C4-2B (cell line): ENCODE data around the gene XPR1.

ENCODE experiments used
- H3K27ac ChIP-seq: fragments of 450-650 bp; 2 replicates; pipeline ENCODE4 v1.5.1; 2017
- CTCF ChIP-seq: fragments of 450-650 bp; conservative IDR thresholded peaks from 2 replicates; pipeline ENCODE4 v1.5.1; 2017; ENCODE audit warnings: mild to moderate bottlenecking
- ZFX ChIP-seq: fragments of 450-650 bp; IDR thresholded peaks from 2 replicates; pipeline ENCODE4 v1.6.1; 2017

The XPR1 gene

DNA sequence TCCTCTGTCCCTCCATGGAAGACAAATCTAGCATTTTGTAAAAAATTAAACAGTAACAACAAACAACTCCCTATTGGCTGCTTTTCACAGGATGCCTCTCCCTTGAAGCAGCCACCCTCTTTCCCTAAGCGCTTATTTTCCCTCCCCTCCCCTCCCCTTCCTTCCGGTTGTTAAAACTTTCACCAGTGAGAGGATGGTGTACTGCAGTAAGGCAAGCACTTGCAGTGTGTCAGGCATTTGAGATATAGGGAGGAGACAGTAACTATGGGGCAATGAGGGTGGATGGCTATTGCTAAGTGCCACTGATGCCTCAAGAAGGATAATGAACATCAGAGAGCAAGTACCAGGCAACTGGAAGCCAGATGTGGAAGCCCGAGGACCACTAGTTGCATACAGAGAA is 261.8 kb downstream of the XPR1 start:
- H3K27ac ChIP-seq, result no peak overlapping the region

GRCh38 chr1:180896161-180896560 is 264.3 kb downstream of the XPR1 start:
- no peak overlapping the region for H3K27ac ChIP-seq
- TF ChIP-seq CTCF, result no peak
- TF ChIP-seq ZFX, result no peak

More for the DNA sequence above, 261.8 kb downstream of the XPR1 start:
- TF ChIP-seq CTCF, result no peak
- TF ChIP-seq ZFX, result no peak

DNA sequence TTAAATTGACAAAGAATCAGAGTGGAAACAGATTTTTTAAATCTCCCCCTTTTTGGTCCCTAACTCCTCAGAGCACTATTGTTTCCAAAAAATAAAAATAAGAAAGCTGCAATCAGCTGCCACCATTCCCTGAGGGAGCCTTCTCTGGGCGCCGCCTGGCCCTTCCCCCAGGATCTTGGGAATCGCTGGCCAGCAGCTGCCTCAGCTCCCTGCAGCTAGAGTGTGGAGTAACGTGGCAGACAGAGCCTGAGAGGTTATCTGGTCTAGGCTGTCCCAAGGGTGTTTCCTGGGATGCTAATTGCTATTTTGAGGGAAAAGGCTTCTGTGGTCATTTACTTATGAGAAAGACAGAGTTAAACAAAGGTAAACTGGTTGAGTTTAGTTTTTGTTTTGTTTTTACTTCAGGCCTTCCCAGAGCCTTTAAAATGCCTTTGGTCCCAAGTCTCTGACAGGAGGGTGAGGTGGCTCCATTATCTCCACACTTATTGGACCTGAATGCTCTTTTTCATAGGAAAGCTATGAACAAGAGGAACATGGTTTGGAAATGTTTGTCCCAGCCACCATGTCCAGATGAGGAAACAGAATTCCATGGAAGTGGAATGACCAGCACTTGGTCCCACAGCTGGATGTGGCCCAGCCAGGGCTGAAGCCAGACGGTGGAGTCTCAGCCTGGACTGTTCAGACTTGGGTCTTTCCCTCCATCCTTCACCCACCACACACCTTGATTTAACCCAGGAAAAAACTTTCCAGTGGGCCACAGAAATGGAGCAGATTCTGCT is 266.8 kb downstream of the XPR1 start:
- TF ChIP-seq CTCF (no peak), ZFX (no peak)
- no peak overlapping the region for H3K27ac ChIP-seq

GRCh38 chr1:180899262-180899661 is 267.4 kb downstream of the XPR1 start:
- H3K27ac ChIP-seq, result no peak overlapping the region
- TF ChIP-seq ZFX (no peak), CTCF (no peak)

DNA sequence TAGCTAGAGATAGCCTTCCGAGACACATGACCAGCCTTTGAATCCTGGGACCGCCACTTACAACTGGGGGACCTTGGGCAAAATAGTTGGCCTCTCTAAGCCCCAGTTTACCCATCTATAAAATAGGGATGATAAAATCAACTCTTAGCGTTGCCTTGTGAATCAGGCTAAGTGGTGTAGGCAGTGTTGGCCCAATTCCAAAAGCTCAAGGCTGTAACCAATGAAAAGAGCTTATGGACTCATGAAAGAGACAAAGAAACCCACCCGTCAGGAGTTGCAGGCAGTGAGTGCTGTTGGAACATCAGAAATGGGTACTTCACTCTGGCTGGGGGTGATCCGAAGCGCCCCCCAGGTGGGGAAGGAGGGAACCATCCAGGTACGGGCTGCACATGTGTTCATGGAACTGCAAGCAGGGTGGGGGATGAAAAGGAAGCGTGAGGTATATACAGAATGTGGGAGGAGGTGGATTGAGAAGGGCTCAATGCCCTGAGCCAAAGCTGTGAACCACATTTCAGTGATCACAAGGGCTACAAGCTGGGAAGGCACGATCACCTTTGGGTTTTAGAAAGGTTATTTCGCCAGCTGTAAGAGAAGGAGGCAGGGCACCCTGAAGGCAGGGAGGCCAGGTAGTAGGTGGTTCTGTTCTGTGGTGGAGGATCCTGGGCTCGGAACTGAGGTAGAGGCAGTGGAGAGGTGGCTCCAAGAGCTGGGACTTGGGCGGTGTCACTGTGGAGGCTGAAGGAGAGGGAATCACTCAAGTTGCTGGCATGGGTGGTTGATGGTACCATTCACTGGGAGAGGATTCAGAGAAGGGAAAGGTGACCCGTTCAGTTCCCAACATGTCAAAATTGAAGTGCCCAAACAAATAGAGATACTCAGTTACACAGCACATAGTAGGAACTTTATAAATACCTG is 269.5 kb downstream of the XPR1 start:
- no peak overlapping the region for H3K27ac ChIP-seq
- TF ChIP-seq ZFX, result no peak
- TF ChIP-seq CTCF, result no peak

GRCh38 chr1:180902541-180902940 is 270.7 kb downstream of the XPR1 start:
- no peak for TF ChIP-seq CTCF
- TF ChIP-seq ZFX, result no peak
- no peak overlapping the region for H3K27ac ChIP-seq

DNA sequence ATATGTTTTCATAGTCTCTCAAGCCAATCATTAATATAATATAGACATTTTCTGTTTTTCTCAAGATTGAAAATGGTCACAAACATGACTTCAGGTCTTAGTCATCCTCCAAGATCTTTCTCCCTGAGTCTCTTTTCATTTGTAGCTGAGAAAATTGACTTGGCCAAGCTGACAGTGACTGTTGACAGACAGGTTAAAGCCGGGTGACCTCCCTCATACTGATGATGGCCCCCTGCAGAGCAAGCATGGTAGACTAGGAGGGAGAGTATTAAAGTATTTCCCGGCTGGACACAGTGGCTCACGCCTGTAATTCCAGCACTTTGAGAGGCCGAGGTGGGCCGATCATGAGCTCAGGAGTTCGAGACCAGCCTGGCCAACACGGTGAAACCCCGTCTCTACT is 274.1 kb downstream of the XPR1 start:
- H3K27ac ChIP-seq, result no peak overlapping the region
- TF ChIP-seq ZFX (no peak), CTCF (no peak)
